ENCODE data around the gene CRY1.
A peak's percentile ranks its signal among the peaks of the same experiment; 100 is the strongest.
"Not testable (repeated sequence)": the region's sequence is repeated elsewhere in the genome, so short reads cannot be mapped to it uniquely, and the experiment has no call there.

Gene CRY1

GRCh38 chr12:106999446-106999845, 93.9 kb downstream of the CRY1 start:
- DNase-seq (ENCODE audit: low read depth), result no peak

GRCh38 chr12:106997916-106998315, 95.4 kb downstream of the CRY1 start:
- no peak for DNase-seq (ENCODE audit: low read depth)

- DNase-seq (ENCODE audit: low read depth), result not testable (repeated sequence)
These were observed 97.2 kb downstream of the CRY1 start for GRCh38 chr12:106996102-106996501.

- no peak for DNase-seq (ENCODE audit: low read depth)
These were observed 98.6 kb downstream of the CRY1 start for GRCh38 chr12:106994579-106995220.

- no peak for DNase-seq (ENCODE audit: low read depth)
These were observed 105.5 kb downstream of the CRY1 start for GRCh38 chr12:106987846-106988245.

GRCh38 chr12:106986625-106987389, 106.5 kb downstream of the CRY1 start, which contains the start of gene MTERF2:
MTERF2 (minus strand) TSS chr12:106987146; CDS start chr12:106978714, 8,432 bp downstream.
- DNase-seq (ENCODE audit: low read depth), result peak; percentile 65

- no peak for DNase-seq (ENCODE audit: low read depth)
These were observed 107.2 kb downstream of the CRY1 start for GRCh38 chr12:106986135-106986534.

- no peak for DNase-seq (ENCODE audit: low read depth)
These were observed 107.9 kb downstream of the CRY1 start for GRCh38 chr12:106985479-106985878.

GRCh38 chr12:106984588-106985137, 108.7 kb downstream of the CRY1 start:
- no peak for DNase-seq (ENCODE audit: low read depth)

GRCh38 chr12:106982229-106982628, 111.1 kb downstream of the CRY1 start:
- DNase-seq (ENCODE audit: low read depth), result no peak

- DNase-seq (ENCODE audit: low read depth), result no peak
These were observed 111.6 kb downstream of the CRY1 start for GRCh38 chr12:106981788-106982187.

GRCh38 chr12:106980944-106981343, 112.4 kb downstream of the CRY1 start:
- DNase-seq (ENCODE audit: low read depth), result no peak

- DNase-seq (ENCODE audit: low read depth), result no peak
These were observed 115.1 kb downstream of the CRY1 start for GRCh38 chr12:106978035-106978800.

GRCh38 chr12:106976668-106977067, 116.7 kb downstream of the CRY1 start:
- DNase-seq (ENCODE audit: low read depth), result no peak

- no peak for DNase-seq (ENCODE audit: low read depth)
These were observed 117.2 kb downstream of the CRY1 start for GRCh38 chr12:106975993-106976658.

- no peak for DNase-seq (ENCODE audit: low read depth)
These were observed 118.3 kb downstream of the CRY1 start for GRCh38 chr12:106975098-106975497.

- no peak for DNase-seq (ENCODE audit: low read depth)
These were observed 118.8 kb downstream of the CRY1 start for GRCh38 chr12:106974511-106974910.

GRCh38 chr12:106973545-106973944, 119.8 kb downstream of the CRY1 start:
- no peak for DNase-seq (ENCODE audit: low read depth)

GRCh38 chr12:106971065-106971464, 122.3 kb downstream of the CRY1 start:
- no peak for DNase-seq (ENCODE audit: low read depth)

- no peak for DNase-seq (ENCODE audit: low read depth)
These were observed 128.8 kb downstream of the CRY1 start for GRCh38 chr12:106964526-106964925.

- DNase-seq (ENCODE audit: low read depth), result no peak
These were observed 131.1 kb downstream of the CRY1 start for GRCh38 chr12:106962286-106962685.

- no peak for DNase-seq (ENCODE audit: low read depth)
These were observed 132.9 kb downstream of the CRY1 start for GRCh38 chr12:106960443-106960842.
